ENCODE results near the gene ADGRD1. TPM values are rescaled to one million over a fixed set of nuclear protein-coding genes. Genes with fewer than 3 reads are reported as not detected.

ADGRD1 gene
- total RNA-seq, 4 donors from 2014 or later: 28.2 to 52.4 (median 41.8) TPM

DNA sequence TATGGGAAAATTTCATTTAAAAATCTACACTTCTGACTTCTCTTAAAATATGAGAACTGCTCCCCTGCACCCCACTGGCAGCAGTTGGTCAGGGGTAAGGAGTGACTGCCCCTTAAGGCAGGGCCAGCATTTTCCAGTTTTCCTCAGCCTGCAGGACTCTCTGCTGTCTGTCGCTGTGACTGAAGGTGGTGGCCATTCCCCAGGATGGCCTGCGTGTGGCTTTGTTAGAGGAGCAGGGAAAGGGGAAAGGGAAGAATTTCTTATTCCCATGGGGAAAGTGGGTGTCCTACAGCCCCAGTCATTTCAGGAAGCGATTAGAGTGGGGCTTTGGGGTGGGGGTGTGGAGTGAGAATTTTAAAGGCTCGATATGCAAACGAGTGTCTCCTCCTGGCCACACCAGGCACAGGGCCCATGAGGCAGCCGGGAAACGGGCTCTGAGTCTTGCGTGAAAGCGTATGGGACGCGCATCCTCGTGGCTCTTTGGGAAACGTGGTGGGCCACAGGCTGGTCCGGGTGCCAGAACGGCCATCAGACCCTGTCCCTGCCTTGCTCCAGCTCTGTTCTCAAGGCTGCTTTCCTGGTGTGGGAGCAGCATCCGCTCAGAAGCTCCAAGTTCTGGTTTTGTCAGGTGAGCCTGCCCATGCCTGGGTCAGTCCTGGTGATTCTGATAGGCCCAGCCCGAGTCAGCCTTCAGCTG is 23.5 kb downstream of the ADGRD1 start:
- 86% methylated on average over 6 of the region's 17 CpGs for WGBS
- Histone ChIP-seq H3K4me3 (no peak overlapping the region), H3K27me3 (no peaks in the 10 kb centered on the region), H3K9me3 (no peaks in the 10 kb centered on the region), H3K36me3 (peaks cover 4 to 44% (median 21%) of the 10 kb centered on the region in 4 donors), H3K4me1 (peaks cover 9 to 39% (median 29%) of the 10 kb centered on the region in 4 donors), H3K27ac (replicated peaks in 1 of 4) (no peak overlapping the region)
- intact Hi-C loops (cut with DNase I): no loop called here
- TF ChIP-seq POLR2AphosphoS5 (IDR thresholded peaks at IDR 0.05) (no peak), POLR2A (IDR thresholded peaks at IDR 0.05; ENCODE audit: low read depth) (no peak), EP300 (IDR thresholded peaks at IDR 0.05) (no peak)
- TF ChIP-seq, protein P1, sequence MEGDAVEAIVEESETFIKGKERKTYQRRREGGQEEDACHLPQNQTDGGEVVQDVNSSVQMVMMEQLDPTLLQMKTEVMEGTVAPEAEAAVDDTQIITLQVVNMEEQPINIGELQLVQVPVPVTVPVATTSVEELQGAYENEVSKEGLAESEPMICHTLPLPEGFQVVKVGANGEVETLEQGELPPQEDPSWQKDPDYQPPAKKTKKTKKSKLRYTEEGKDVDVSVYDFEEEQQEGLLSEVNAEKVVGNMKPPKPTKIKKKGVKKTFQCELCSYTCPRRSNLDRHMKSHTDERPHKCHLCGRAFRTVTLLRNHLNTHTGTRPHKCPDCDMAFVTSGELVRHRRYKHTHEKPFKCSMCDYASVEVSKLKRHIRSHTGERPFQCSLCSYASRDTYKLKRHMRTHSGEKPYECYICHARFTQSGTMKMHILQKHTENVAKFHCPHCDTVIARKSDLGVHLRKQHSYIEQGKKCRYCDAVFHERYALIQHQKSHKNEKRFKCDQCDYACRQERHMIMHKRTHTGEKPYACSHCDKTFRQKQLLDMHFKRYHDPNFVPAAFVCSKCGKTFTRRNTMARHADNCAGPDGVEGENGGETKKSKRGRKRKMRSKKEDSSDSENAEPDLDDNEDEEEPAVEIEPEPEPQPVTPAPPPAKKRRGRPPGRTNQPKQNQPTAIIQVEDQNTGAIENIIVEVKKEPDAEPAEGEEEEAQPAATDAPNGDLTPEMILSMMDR (IDR thresholded peaks at IDR 0.05): no peak
- DNase-seq (ENCODE audit: extremely low spot score): no peak

DNA sequence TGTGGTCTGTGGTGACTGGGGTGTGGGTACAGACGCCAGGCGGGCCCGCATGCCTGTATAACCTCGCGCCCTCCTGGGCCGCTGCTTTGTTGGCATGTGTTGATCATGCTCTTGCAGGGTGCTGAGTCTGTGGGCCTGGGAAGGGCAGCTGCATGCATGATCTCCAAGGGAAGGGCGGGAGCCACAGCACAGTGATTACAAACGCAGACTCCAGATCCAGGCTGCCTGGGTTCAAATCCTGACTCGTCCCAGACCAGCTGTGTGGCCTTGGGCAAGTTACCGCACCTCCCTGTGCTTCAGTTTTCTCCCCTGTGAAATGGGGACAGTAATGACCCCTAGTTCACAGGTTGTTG is 24.0 kb downstream of the ADGRD1 start:
- H3K9me3 ChIP-seq: no peaks in the 10 kb centered on the region
- DNase-seq (ENCODE audit: extremely low spot score): no peak
- intact Hi-C loops (cut with DNase I): no loop called here
- H3K27ac ChIP-seq (replicated peaks in 1 of 4): no peak overlapping the region
- H3K36me3 ChIP-seq: peaks cover 4 to 39% (median 18%) of the 10 kb centered on the region in 4 donors
- H3K27me3 ChIP-seq: no peaks in the 10 kb centered on the region
- TF ChIP-seq POLR2A (IDR thresholded peaks at IDR 0.05; ENCODE audit: low read depth): no peak
- TF ChIP-seq, protein P1 (IDR thresholded peaks at IDR 0.05): no peak
- no peak for TF ChIP-seq EP300 (IDR thresholded peaks at IDR 0.05)
- no peak for TF ChIP-seq POLR2AphosphoS5 (IDR thresholded peaks at IDR 0.05)
- 81% methylated on average over 9 of the region's 10 CpGs for WGBS
- peaks cover 9 to 34% (median 29%) of the 10 kb centered on the region in 4 donors for H3K4me1 ChIP-seq
- no peak overlapping the region for H3K4me3 ChIP-seq

DNA sequence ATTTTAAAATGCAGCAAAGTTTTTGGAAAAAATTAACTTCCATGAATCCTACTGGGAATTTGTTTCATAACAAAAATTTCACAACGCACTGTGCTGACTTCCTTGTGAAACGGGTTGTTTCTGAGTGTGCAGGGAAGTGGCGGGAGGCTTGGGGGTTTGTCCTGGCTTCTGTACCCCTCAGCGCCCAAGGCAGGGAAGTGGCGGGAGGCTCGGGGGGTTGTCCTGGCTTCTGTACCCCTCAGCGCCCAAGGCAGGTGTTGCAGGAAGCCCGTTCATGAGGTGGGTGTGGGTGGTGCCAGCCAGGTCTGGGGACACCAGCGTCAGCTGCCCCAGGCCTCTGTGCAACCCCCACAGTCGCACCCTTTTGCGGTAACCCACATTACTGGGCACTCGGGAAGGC is 25.1 kb downstream of the ADGRD1 start:
- intact Hi-C loops (cut with DNase I): no loop called here
- peaks cover 13 to 31% (median 30%) of the 10 kb centered on the region in 4 donors for H3K4me1 ChIP-seq
- TF ChIP-seq EP300 (IDR thresholded peaks at IDR 0.05): no peak
- no peak for TF ChIP-seq POLR2AphosphoS5 (IDR thresholded peaks at IDR 0.05)
- TF ChIP-seq POLR2A (IDR thresholded peaks at IDR 0.05; ENCODE audit: low read depth): no peak
- TF ChIP-seq, protein P1 (IDR thresholded peaks at IDR 0.05): no peak

DNA sequence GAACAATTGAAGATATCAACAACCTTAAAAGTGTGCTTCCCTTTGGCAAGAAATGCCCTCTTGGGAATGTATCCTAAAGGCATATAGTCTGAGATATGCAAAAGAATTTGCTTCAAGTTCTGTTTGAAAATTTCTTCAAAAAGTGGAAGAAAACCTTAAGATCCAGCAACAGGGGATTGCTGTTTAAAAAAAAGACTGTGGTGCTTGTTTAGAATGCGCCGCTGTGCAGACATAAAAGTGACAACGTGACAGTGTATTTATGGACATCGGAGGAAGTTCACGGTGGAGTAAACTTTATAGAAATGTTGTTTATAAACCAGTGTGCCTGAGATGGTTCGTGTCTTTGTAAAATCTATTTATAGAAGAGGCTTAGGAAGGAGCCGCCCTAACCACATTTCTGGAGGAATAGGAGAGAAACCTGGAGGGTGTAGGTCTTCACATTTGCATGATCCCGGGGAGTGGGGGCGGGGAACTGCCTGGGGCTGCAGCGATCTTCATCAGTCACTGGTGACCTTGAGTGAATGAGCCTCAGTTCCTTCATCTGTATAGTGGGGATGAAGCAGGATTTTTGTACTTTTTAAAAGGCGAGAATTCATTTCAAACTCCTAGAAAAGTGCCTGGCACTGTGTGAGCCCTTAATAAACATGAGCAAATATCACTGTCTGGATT is 27.5 kb downstream of the ADGRD1 start:
- Histone ChIP-seq H3K9me3 (no peaks in the 10 kb centered on the region), H3K27ac (replicated peaks in 1 of 4) (peak overlapping the region in 1 of 4 donors; percentile 26), H3K4me1 (peaks cover 13 to 35% (median 30%) of the 10 kb centered on the region in 4 donors), H3K27me3 (no peaks in the 10 kb centered on the region), H3K36me3 (peaks cover 0 to 5% (median 2%) of the 10 kb centered on the region in 4 donors), H3K4me3 (no peak overlapping the region)
- DNase-seq (ENCODE audit: extremely low spot score): no peak
- 32% methylated on average over 11 of the region's 11 CpGs for WGBS
- intact Hi-C loops (cut with DNase I): no loop called here
- TF ChIP-seq POLR2A (IDR thresholded peaks at IDR 0.05; ENCODE audit: low read depth) (no peak), EP300 (IDR thresholded peaks at IDR 0.05) (no peak), POLR2AphosphoS5 (IDR thresholded peaks at IDR 0.05) (no peak)
- TF ChIP-seq, protein P1 (IDR thresholded peaks at IDR 0.05): no peak

More for the DNA sequence above, 25.1 kb downstream of the ADGRD1 start:
- H3K36me3 ChIP-seq: peaks cover 0 to 28% (median 13%) of the 10 kb centered on the region in 4 donors
- no peaks in the 10 kb centered on the region for H3K9me3 ChIP-seq
- no peak overlapping the region for H3K4me3 ChIP-seq
- peak overlapping the region in 3 of 4 donors; percentile 6 to 34 (median 31) for H3K27ac ChIP-seq (replicated peaks in 1 of 4)
- no peak for DNase-seq (ENCODE audit: extremely low spot score)
- H3K27me3 ChIP-seq: no peaks in the 10 kb centered on the region
- 73% methylated on average over 10 of the region's 12 CpGs for WGBS

Measured in esophagus muscularis mucosa (tissue), 4 donors.